ENCODE measurements around the gene ZFHX2.

ZFHX2 gene

DNA sequence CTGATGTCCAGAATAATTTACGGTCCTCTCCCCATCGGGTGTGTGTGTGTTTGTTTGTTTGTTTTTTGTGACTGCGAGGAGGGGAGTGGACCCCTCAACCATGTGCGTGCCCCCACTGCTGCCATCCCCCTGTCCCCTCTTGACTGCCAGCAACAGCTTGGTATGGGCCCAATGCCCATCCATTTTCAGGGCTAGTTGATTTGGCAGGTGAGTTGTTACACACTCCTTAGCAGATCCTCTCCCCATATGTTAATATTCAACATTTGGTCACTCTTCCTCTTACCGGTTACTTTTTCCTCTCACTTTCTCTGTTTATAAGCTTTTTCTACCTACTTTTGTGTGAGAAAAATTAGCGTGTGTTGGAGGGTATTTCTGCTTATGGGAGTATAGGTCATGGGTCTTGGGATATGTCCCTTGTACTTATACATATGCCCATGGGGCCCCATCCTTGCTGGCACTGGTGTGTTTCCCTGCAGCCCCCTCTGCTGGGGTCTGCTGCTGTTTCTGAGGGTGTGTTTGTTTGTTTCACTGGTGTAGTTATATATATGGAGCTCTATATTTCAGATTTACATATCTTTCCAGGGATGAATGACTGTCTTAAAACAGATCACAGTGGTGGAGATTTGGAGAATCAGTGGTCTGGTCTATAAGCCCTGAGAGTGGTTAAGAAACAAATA is 33.8 kb downstream of the ZFHX2 start:
- Histone ChIP-seq H3K36me3 (ENCODE audit: control insufficient read depth in 1 of 2, insufficient read depth in 2 of 2, low read length in 2 of 2) (no peaks in the 10 kb centered on the region), H3K4me3 (ENCODE audit: low read depth in 1 of 2, low read length in 2 of 2) (no peak overlapping the region), H3K9me3 (ENCODE audit: control insufficient read depth in 1 of 2, low read length in 2 of 2) (no peaks in the 10 kb centered on the region), H3K27me3 (ENCODE audit: control insufficient read depth in 1 of 2, insufficient read depth in 2 of 2, low read length in 2 of 2) (no peaks in the 10 kb centered on the region), H3K4me1 (ENCODE audit: control insufficient read depth in 1 of 2, insufficient read depth in 2 of 2, low read length in 2 of 2) (no peaks in the 10 kb centered on the region), H3K27ac (ENCODE audit: low read depth, low read length) (no peak overlapping the region), H3K9ac (ENCODE audit: low read depth in 1 of 2, low read length in 2 of 2) (no peak overlapping the region)

DNA sequence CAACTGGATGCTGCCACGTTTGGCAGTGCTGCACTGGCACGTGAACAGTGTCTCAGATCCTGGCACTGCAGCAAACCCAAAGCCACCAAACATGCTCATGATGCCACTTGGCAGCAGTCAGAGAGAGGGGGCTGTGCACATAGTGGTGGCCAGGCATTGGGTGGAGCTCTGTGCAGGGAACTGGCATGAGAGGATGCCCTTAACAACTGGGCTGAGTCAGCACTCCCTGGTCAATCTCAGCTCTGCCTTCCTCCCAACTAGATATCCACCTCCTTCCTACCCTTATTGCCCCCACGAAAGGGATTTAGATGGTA is 37.0 kb downstream of the ZFHX2 start:
- Histone ChIP-seq H3K27me3 (ENCODE audit: control insufficient read depth in 1 of 2, insufficient read depth in 2 of 2, low read length in 2 of 2) (no peaks in the 10 kb centered on the region), H3K36me3 (ENCODE audit: control insufficient read depth in 1 of 2, insufficient read depth in 2 of 2, low read length in 2 of 2) (no peaks in the 10 kb centered on the region), H3K4me1 (ENCODE audit: control insufficient read depth in 1 of 2, insufficient read depth in 2 of 2, low read length in 2 of 2) (no peaks in the 10 kb centered on the region), H3K4me3 (ENCODE audit: low read depth in 1 of 2, low read length in 2 of 2) (no peak overlapping the region), H3K9me3 (ENCODE audit: control insufficient read depth in 1 of 2, low read length in 2 of 2) (no peaks in the 10 kb centered on the region), H3K9ac (ENCODE audit: low read depth in 1 of 2, low read length in 2 of 2) (no peak overlapping the region), H3K27ac (ENCODE audit: low read depth, low read length) (no peak overlapping the region)

DNA sequence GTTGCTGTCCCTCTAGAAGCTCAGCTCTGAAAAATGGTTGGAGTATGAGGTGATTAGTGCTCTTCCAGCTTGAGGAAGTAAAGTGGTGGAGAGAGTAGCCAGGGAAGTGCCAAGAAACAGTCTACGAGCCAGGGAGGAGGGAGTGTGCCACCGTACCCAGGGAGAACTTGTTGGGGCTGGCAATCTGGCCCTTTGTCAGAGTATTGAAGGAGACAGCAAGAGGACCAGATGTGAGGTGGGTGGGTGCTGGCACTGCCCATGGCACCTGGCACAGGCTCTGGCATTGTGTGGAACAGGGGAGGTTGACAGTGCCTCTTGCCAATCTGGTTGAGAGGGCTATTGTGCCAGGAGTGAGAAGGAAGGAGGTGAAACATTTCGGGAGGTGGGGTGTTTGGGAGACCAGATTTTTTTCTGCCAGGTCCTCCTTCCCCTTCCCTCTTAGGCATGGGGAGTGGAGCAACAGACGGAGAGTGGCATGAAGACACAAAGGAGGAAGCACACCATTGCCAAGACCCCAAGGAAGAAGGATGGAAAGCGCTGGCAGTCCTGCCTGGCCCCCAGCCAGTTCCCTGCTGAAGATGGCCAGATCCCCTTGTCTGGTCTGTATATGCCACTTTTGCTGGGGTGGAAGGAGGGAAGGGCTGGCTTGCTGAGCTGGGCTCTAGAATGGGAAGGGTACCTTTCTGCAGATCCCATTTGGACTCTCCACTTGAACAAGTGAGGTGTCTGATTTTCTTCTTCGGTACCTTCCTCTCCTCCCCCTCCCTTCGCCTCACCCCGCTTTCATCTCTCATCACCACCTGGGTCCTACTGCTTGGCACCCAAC is 37.5 kb downstream of the ZFHX2 start:
- Histone ChIP-seq H3K27ac (ENCODE audit: low read depth, low read length) (no peak overlapping the region), H3K9ac (ENCODE audit: low read depth in 1 of 2, low read length in 2 of 2) (no peak overlapping the region)

DNA sequence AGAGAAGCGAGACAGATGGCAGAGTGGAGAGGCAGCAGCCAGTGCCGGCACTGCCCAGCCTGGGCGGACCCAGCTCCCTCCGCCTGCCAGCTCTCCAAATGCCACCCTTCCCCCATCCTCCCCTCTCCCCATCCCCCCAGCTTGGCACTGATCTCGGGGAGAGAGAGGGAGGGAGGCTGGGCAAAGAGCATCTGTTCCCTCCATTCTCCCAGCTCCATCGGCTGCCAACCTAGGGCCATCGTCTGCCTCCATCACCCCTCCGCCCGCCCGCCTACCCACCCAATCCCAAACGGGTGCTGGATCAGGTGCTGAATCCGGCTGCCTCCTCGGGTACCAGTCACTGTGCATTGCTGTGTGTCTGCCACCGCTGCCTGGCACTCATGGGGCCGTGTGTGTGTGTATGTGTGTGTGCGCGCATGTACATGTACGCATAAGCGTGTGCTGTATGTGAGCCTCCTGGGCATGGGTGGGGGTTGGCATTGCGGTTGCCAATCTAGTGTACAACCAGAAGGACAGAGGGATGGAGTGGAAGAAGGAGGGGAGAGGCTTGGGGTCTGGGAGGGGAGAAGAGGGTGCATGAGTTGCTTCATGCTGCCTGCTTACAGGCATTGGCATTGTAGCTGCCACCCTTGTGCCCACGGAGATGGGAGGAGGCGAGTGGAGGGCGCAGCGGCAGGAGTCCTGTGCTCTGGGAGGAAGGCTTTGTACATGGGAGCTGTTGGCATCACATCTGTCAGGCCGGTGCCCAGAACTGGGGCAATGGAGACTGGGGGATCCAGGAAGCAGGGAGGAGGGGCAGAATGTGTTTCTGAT is 38.4 kb downstream of the ZFHX2 start:
- Histone ChIP-seq H3K27me3 (ENCODE audit: control insufficient read depth in 1 of 2, insufficient read depth in 2 of 2, low read length in 2 of 2) (no peaks in the 10 kb centered on the region), H3K9ac (ENCODE audit: low read depth in 1 of 2, low read length in 2 of 2) (no peak overlapping the region), H3K36me3 (ENCODE audit: control insufficient read depth in 1 of 2, insufficient read depth in 2 of 2, low read length in 2 of 2) (no peaks in the 10 kb centered on the region), H3K4me3 (ENCODE audit: low read depth in 1 of 2, low read length in 2 of 2) (no peak overlapping the region), H3K4me1 (ENCODE audit: control insufficient read depth in 1 of 2, insufficient read depth in 2 of 2, low read length in 2 of 2) (no peaks in the 10 kb centered on the region), H3K9me3 (ENCODE audit: control insufficient read depth in 1 of 2, low read length in 2 of 2) (no peaks in the 10 kb centered on the region), H3K27ac (ENCODE audit: low read depth, low read length) (no peak overlapping the region)

More for the DNA sequence above, 37.5 kb downstream of the ZFHX2 start:
- Histone ChIP-seq H3K36me3 (ENCODE audit: control insufficient read depth in 1 of 2, insufficient read depth in 2 of 2, low read length in 2 of 2) (no peaks in the 10 kb centered on the region), H3K27me3 (ENCODE audit: control insufficient read depth in 1 of 2, insufficient read depth in 2 of 2, low read length in 2 of 2) (no peaks in the 10 kb centered on the region), H3K4me1 (ENCODE audit: control insufficient read depth in 1 of 2, insufficient read depth in 2 of 2, low read length in 2 of 2) (no peaks in the 10 kb centered on the region), H3K9me3 (ENCODE audit: control insufficient read depth in 1 of 2, low read length in 2 of 2) (no peaks in the 10 kb centered on the region), H3K4me3 (ENCODE audit: low read depth in 1 of 2, low read length in 2 of 2) (no peak overlapping the region)

DNA sequence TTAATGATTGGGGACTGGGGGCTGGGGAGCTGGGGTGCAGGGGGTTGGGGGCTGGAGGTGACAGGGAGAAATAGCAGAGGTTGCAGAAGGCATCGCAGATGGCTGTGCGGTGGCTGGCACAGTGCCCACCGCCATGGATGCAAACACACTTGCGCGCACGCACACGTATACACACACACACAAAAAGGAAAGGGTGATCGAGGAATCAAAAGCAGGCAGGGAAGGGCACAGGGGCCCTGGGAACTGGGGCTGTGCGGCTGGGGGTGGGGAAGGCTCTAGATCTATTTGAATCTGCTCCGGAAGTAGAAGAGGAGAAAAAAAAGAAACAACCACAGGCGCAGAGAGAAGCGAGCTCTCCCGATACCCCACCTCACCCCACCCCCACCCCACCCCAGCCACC is 39.4 kb downstream of the ZFHX2 start:
- Histone ChIP-seq H3K4me3 (ENCODE audit: low read depth in 1 of 2, low read length in 2 of 2) (no peak overlapping the region), H3K27me3 (ENCODE audit: control insufficient read depth in 1 of 2, insufficient read depth in 2 of 2, low read length in 2 of 2) (no peaks in the 10 kb centered on the region), H3K27ac (ENCODE audit: low read depth, low read length) (no peak overlapping the region), H3K9me3 (ENCODE audit: control insufficient read depth in 1 of 2, low read length in 2 of 2) (no peaks in the 10 kb centered on the region), H3K4me1 (ENCODE audit: control insufficient read depth in 1 of 2, insufficient read depth in 2 of 2, low read length in 2 of 2) (no peaks in the 10 kb centered on the region), H3K36me3 (ENCODE audit: control insufficient read depth in 1 of 2, insufficient read depth in 2 of 2, low read length in 2 of 2) (no peaks in the 10 kb centered on the region), H3K9ac (ENCODE audit: low read depth in 1 of 2, low read length in 2 of 2) (no peak overlapping the region)

DNA sequence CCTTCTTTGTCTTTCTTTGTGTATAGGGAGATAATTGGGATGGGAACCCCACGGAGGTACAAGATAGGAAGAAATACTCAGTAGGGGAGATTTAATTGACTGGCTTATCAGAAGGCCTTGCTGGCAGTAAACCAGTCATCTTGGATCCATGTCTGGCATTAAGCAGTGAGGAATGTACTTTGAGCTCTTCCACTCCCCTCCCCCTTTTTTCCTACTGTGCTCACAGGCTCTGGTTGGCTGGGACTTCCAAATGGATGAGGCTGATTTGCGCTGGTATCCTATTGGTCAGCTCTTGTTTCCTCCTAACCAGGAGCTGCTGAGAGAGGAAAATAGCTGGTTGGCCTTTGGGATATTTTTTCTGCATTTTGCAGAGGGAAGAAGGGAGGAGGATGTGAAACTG is 57.3 kb downstream of the ZFHX2 start:
- Histone ChIP-seq H3K9ac (ENCODE audit: low read depth in 1 of 2, low read length in 2 of 2) (no peak overlapping the region), H3K27ac (ENCODE audit: low read depth, low read length) (no peak overlapping the region), H3K27me3 (ENCODE audit: control insufficient read depth in 1 of 2, insufficient read depth in 2 of 2, low read length in 2 of 2) (no peaks in the 10 kb centered on the region), H3K4me1 (ENCODE audit: control insufficient read depth in 1 of 2, insufficient read depth in 2 of 2, low read length in 2 of 2) (peaks cover 0 to 16% of the 10 kb centered on the region in 2 donors), H3K4me3 (ENCODE audit: low read depth in 1 of 2, low read length in 2 of 2) (no peak overlapping the region), H3K9me3 (ENCODE audit: control insufficient read depth in 1 of 2, low read length in 2 of 2) (no peaks in the 10 kb centered on the region), H3K36me3 (ENCODE audit: control insufficient read depth in 1 of 2, insufficient read depth in 2 of 2, low read length in 2 of 2) (no peaks in the 10 kb centered on the region)

DNA sequence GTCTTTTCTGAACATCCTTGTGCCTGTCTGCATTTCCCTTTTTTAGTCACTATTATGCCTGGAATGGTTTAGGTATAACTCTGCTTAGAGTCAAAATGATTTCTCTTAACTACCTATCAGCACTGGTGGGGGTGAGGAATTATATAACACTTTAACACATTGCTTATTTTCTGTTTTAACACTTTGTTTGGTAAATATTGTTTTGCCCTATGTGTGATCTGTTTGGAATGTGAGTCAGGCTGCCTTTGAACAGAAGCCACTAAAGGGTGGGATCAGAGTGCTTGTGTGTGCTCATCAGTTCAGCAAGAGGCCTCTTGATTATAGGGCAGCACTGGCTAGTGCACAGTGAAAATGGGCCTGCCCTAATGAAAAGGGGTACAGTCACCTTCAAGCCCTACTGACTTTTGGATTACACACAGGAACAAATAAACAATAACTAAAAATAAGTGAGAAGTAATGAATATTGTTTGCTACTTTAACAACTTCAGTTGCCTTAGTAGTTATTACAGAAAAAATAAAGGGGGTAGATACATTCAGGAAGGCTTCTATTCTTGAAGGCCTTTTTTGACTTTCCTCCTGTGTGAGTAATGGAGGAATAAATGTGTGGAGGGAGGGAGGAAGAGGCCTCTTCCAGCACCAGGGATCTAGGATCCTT is 58.8 kb downstream of the ZFHX2 start:
- Histone ChIP-seq H3K27ac (ENCODE audit: low read depth, low read length) (no peak overlapping the region), H3K9ac (ENCODE audit: low read depth in 1 of 2, low read length in 2 of 2) (no peak overlapping the region), H3K4me1 (ENCODE audit: control insufficient read depth in 1 of 2, insufficient read depth in 2 of 2, low read length in 2 of 2) (peaks cover 0 to 16% of the 10 kb centered on the region in 2 donors), H3K9me3 (ENCODE audit: control insufficient read depth in 1 of 2, low read length in 2 of 2) (no peaks in the 10 kb centered on the region), H3K36me3 (ENCODE audit: control insufficient read depth in 1 of 2, insufficient read depth in 2 of 2, low read length in 2 of 2) (peaks cover 2 to 3% of the 10 kb centered on the region in 2 donors), H3K27me3 (ENCODE audit: control insufficient read depth in 1 of 2, insufficient read depth in 2 of 2, low read length in 2 of 2) (no peaks in the 10 kb centered on the region), H3K4me3 (ENCODE audit: low read depth in 1 of 2, low read length in 2 of 2) (no peak overlapping the region)

DNA sequence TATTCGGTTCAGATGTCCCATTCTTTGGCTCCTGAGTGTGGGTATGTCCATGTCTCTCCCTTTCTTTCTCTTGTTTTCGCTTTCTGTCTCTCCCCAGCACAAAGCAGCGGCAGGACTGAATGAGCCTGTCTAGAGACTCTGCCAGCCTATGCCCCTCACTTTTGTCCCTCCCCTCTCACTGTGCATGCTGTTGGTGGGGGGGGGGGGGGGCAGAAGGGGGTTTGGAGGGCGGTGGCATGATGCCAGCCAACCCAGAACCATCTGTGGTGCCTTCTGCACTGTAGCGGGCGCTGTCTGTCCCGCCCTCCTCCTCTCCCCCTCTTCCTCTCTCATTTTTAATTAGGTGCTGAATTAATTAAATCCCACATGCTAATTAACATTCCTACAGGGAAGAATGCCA is 64.3 kb downstream of the ZFHX2 start:
- no peak overlapping the region for H3K4me3 ChIP-seq (ENCODE audit: low read depth in 1 of 2, low read length in 2 of 2)
- no peaks in the 10 kb centered on the region for H3K27me3 ChIP-seq (ENCODE audit: control insufficient read depth in 1 of 2, insufficient read depth in 2 of 2, low read length in 2 of 2)
- H3K27ac ChIP-seq (ENCODE audit: low read depth, low read length), result no peak overlapping the region
- no peak overlapping the region for H3K9ac ChIP-seq (ENCODE audit: low read depth in 1 of 2, low read length in 2 of 2)
- peaks cover 3 to 16% of the 10 kb centered on the region in 2 donors for H3K36me3 ChIP-seq (ENCODE audit: control insufficient read depth in 1 of 2, insufficient read depth in 2 of 2, low read length in 2 of 2)
- no peaks in the 10 kb centered on the region for H3K4me1 ChIP-seq (ENCODE audit: control insufficient read depth in 1 of 2, insufficient read depth in 2 of 2, low read length in 2 of 2)
- no peaks in the 10 kb centered on the region for H3K9me3 ChIP-seq (ENCODE audit: control insufficient read depth in 1 of 2, low read length in 2 of 2)

DNA sequence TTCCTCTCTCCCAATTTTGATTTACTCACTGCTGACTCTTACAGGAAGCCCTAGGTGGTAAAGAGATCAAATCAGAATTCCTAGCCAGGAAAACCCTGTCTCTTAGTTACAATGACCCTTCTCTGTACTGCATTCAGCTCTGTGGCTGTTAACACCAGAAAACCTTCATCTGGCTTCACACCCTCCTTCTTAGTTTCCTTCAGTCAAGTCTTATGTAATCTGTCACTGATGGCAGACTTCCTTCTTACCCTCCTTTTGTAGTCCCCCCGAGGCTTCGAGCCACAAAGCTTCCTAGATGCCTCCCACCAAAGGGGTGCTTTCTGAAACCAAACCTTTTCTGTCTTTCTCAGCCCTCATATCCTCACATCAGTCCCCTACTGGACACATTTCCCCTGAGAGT is 65.5 kb downstream of the ZFHX2 start:
- H3K27ac ChIP-seq (ENCODE audit: low read depth, low read length), result no peak overlapping the region

DNA sequence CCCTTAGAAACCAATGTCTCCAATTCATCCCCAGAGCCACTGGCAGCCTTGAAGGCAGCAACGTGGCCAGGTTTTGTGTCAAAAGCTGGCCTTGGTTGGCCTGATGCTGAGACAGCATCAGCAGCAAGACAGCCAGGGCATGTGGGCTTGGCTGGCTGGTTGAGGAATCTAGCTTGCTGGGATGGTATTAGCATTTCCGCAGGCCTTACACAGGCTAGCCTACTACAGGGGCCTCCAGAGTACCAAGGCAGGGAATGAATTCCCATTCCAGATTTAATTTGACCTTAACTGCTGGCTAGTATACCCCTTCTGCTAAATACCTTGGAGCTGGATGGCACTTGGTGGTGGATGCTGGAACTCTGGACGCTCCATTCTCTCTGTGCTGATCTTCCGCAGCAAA is 66.2 kb downstream of the ZFHX2 start:
- Histone ChIP-seq H3K4me3 (ENCODE audit: low read depth in 1 of 2, low read length in 2 of 2) (no peak overlapping the region), H3K36me3 (ENCODE audit: control insufficient read depth in 1 of 2, insufficient read depth in 2 of 2, low read length in 2 of 2) (peaks cover 3 to 16% of the 10 kb centered on the region in 2 donors), H3K9me3 (ENCODE audit: control insufficient read depth in 1 of 2, low read length in 2 of 2) (no peaks in the 10 kb centered on the region), H3K27ac (ENCODE audit: low read depth, low read length) (no peak overlapping the region), H3K4me1 (ENCODE audit: control insufficient read depth in 1 of 2, insufficient read depth in 2 of 2, low read length in 2 of 2) (no peaks in the 10 kb centered on the region), H3K27me3 (ENCODE audit: control insufficient read depth in 1 of 2, insufficient read depth in 2 of 2, low read length in 2 of 2) (no peaks in the 10 kb centered on the region), H3K9ac (ENCODE audit: low read depth in 1 of 2, low read length in 2 of 2) (no peak overlapping the region)

More for the DNA sequence above, 65.5 kb downstream of the ZFHX2 start:
- Histone ChIP-seq H3K9ac (ENCODE audit: low read depth in 1 of 2, low read length in 2 of 2) (no peak overlapping the region), H3K4me3 (ENCODE audit: low read depth in 1 of 2, low read length in 2 of 2) (no peak overlapping the region), H3K9me3 (ENCODE audit: control insufficient read depth in 1 of 2, low read length in 2 of 2) (no peaks in the 10 kb centered on the region), H3K4me1 (ENCODE audit: control insufficient read depth in 1 of 2, insufficient read depth in 2 of 2, low read length in 2 of 2) (no peaks in the 10 kb centered on the region), H3K36me3 (ENCODE audit: control insufficient read depth in 1 of 2, insufficient read depth in 2 of 2, low read length in 2 of 2) (peaks cover 3 to 16% of the 10 kb centered on the region in 2 donors), H3K27me3 (ENCODE audit: control insufficient read depth in 1 of 2, insufficient read depth in 2 of 2, low read length in 2 of 2) (no peaks in the 10 kb centered on the region)
